Neutrophil (primary cell): Measurements from ENCODE around the gene LUC7L3.

Experiments
- H3K27ac ChIP-seq: fragments of 200-600 bp; sonication (generic); 2 replicates; pipeline ENCODE4 v1.5.1; 2016; ENCODE audit warnings: mild to moderate bottlenecking, moderate library complexity
- H3K27me3 ChIP-seq: fragments of 200-600 bp; sonication (generic); 2 replicates; pipeline ENCODE4 v1.6.0; 2016; ENCODE audit warnings: mild to moderate bottlenecking
- H3K36me3 ChIP-seq: fragments of 200-600 bp; sonication (generic); 2 replicates; pipeline ENCODE4 v1.5.1; 2017
- H3K4me1 ChIP-seq, 2 experiments: fragments of 200-600 bp in 1 of 2; sonication (generic) in 1 of 2; 1 replicate in 1 of 2; 2 replicates in 1 of 2; pipeline versions ENCODE4 v1.5.1 to v1.6.1; 2013 to 2016; ENCODE audit warnings: low read depth in 1 of 2, low read length in 1 of 2, mild to moderate bottlenecking in 1 of 2, moderate library complexity in 1 of 2; ENCODE audit not compliant: control insufficient read depth in 1 of 2, insufficient read depth in 1 of 2
- H3K4me3 ChIP-seq, 2 experiments: fragments of 200-600 bp in 1 of 2; sonication (generic) in 1 of 2; 1 replicate in 1 of 2; 2 replicates in 1 of 2; pipeline ENCODE4 v1.5.1; 2013 to 2016; ENCODE audit warnings: low read depth in 1 of 2, low read length in 1 of 2, mild to moderate bottlenecking in 1 of 2, moderate library complexity in 1 of 2
- H3K9me3 ChIP-seq: fragments of 200-600 bp; sonication (generic); 2 replicates; pipeline ENCODE4 v1.5.1; 2016
- TF ChIP-seq, protein P1 (sequence below): fragments of 200-600 bp; sonication (generic); IDR thresholded peaks from 2 replicates; pipeline ENCODE4 v1.5.1; 2016; ENCODE audit warnings: antibody characterized with exemption

The LUC7L3 gene

DNA sequence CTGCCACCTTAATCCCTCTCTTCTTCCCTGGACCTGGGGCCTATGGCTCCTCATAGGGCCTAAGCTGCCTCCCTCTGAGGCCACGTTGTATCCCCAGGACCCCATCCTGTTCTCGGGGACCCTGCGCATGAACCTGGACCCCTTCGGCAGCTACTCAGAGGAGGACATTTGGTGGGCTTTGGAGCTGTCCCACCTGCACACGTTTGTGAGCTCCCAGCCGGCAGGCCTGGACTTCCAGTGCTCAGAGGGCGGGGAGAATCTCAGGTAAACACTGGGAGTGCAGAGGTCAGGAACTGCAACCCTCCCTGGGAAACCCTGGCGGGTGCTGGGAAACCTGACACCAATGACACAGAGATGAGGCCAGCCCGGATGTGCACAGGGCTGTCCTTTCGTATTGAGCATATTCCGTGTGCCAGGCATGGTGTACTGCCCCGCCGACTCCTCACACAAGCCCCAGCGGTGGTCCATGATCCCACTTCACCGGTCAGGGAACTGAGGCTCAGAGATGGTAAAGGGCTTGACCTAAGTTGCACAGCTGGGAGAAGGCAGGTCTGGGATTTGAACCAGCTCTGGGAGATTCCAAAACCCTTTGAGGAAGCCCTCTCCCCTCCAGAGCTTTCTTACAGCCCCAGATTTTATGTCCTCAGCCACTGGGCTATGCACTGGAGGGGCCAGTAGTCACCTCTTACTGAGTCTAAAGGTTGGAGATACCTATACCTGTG, 34.6 kb upstream of the LUC7L3 start:
- TF ChIP-seq, protein P1, sequence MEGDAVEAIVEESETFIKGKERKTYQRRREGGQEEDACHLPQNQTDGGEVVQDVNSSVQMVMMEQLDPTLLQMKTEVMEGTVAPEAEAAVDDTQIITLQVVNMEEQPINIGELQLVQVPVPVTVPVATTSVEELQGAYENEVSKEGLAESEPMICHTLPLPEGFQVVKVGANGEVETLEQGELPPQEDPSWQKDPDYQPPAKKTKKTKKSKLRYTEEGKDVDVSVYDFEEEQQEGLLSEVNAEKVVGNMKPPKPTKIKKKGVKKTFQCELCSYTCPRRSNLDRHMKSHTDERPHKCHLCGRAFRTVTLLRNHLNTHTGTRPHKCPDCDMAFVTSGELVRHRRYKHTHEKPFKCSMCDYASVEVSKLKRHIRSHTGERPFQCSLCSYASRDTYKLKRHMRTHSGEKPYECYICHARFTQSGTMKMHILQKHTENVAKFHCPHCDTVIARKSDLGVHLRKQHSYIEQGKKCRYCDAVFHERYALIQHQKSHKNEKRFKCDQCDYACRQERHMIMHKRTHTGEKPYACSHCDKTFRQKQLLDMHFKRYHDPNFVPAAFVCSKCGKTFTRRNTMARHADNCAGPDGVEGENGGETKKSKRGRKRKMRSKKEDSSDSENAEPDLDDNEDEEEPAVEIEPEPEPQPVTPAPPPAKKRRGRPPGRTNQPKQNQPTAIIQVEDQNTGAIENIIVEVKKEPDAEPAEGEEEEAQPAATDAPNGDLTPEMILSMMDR = no peak
- peaks cover 21% of the 10 kb centered on the region for H3K27me3 ChIP-seq
- no peaks in the 10 kb centered on the region for H3K4me1 ChIP-seq
- no peak overlapping the region for H3K4me3 ChIP-seq
- no peaks in the 10 kb centered on the region for H3K9me3 ChIP-seq
- H3K27ac ChIP-seq = no peak overlapping the region
- H3K36me3 ChIP-seq = no peaks in the 10 kb centered on the region

DNA sequence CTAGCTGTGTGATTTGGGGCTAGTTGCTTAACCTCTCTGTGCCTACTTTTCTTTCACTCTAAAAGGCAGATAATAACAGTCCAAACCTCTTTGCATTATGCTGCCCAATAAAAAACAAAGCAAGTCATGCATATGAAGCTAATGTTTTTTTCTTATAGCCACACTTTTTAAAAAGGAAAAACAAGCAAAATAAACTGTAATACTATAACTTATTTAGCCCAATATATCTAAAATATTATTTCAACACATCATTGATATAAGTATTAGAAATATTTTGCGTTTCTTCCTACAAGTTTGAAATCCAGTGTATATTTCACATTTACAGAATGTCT, 34.1 kb upstream of the LUC7L3 start:
- Histone ChIP-seq H3K27ac (no peak overlapping the region), H3K27me3 (peaks cover 16% of the 10 kb centered on the region), H3K36me3 (no peaks in the 10 kb centered on the region), H3K4me3 (no peak overlapping the region), H3K4me1 (no peaks in the 10 kb centered on the region), H3K9me3 (no peaks in the 10 kb centered on the region)
- TF ChIP-seq, protein P1 = no peak

DNA sequence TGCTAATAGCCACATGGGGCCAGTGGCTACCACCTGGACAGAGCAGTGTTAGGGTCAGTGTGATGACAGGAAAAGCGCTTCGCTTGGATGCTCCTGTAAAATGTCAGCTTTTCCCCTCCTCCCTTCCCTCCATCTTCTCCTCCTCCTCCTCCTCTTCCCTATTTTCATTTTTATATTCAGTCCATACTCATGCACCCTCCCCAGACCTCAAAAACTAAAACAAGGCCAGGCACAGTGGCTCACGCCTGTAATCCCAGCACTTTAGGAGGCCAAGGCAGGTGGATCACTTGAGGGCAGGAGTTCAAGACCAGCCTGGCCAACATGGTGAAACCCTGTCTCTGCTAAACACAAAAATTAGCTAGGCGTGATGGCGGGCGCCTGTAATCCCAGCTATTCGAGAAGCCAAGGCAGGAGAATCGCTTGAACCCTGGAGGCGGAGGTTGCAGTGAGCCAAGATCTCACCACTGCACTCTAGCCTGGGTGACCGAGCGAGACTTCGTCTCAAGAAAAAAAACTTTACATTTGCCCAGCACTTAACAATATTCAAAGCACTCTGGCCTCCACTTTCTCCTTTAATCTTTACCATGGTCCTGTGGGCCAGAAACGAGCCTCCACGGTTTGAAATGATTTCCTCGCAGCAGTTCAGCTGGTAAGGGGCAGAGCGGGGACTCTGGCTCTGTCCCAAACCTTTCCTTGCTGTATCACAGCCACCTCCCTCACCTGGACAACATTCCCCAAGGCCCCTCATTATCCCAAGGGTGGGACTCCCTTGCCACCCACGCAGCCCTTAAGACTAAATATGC, 33.5 kb upstream of the LUC7L3 start:
- H3K27ac ChIP-seq = no peak overlapping the region
- no peaks in the 10 kb centered on the region for H3K9me3 ChIP-seq
- peaks cover 10% of the 10 kb centered on the region for H3K27me3 ChIP-seq
- TF ChIP-seq, protein P1 = no peak
- no peaks in the 10 kb centered on the region for H3K36me3 ChIP-seq
- no peak overlapping the region for H3K4me3 ChIP-seq
- H3K4me1 ChIP-seq = no peaks in the 10 kb centered on the region

DNA sequence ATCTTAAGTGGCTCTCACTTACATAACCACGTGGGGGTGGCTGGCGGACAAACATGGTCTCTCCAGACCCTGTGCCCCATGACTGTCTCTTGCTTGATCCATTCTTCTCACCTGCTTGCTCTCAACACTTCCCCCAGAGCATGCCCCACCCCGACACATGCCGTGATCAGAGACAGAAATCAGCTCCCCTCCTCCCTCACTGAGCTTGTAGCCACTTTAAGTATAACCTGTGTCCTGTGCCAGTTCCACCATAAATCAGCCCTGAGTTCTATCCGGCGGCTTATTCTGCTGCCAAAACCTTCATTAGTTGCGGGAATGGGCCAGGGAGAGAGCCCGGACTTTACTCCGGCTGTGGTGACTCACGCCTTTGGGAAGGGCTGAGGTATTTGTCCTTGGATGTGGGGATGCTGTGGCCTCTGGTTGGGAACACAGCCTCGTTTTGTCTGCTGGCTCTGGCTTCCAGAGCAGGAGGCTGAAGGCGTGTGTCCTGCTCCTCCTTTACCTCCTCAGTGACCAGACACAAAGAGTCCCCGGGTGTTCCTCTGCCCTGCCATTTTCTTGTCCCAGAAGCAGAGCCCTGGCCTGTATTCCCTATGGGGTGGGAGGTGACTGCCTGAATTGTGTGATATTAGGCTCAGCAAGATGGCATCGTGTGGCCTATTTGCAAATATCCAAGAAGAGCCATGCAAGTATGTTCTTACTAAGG, 32.8 kb upstream of the LUC7L3 start:
- Histone ChIP-seq H3K4me3 (no peak overlapping the region), H3K9me3 (no peaks in the 10 kb centered on the region), H3K27me3 (peaks cover 3% of the 10 kb centered on the region), H3K4me1 (no peaks in the 10 kb centered on the region), H3K27ac (no peak overlapping the region), H3K36me3 (no peaks in the 10 kb centered on the region)
- TF ChIP-seq, protein P1 = no peak

DNA sequence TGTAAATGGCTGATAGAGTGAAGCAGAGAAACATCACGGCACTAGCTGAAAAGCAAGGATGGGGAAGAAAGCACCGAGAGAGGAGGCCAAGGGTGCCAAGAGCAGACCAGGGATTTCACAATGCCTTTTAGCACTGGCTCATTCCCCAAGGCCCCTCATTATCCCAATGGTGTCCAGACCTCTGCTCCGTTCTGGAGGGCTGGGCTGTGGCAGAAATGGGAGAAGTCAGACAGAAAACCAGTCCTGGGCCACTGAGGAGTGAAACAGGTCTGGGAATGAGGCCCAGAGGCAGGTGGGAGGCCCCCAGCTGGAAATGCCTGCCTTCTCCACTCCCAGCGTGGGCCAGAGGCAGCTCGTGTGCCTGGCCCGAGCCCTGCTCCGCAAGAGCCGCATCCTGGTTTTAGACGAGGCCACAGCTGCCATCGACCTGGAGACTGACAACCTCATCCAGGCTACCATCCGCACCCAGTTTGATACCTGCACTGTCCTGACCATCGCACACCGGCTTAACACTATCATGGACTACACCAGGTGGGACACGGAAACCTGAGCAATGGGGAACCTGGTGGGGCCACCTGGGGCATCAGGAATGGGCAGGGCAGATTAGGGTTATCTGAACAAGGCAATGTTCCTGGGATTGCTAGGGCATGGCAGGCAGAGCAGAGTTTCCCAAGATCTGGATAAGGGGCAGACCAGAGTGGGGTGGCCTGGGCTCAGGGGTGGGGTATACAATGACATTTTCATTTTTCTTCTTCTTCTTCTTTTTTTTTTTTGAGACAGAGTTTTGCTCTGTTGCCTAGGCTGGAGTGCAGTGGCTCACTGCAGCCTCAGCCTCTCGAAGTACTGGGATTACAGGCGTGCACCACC, 32.0 kb upstream of the LUC7L3 start:
- TF ChIP-seq, protein P1 = no peak
- Histone ChIP-seq H3K36me3 (peaks cover 2% of the 10 kb centered on the region), H3K27ac (no peak overlapping the region), H3K4me3 (no peak overlapping the region), H3K9me3 (no peaks in the 10 kb centered on the region), H3K27me3 (no peaks in the 10 kb centered on the region), H3K4me1 (no peaks in the 10 kb centered on the region)
